Nephron (organoid): ENCODE data around the gene KAZALD1.

Source experiments
- H3K27ac Mint-ChIP-seq, 3 experiments: 2 replicates each; pipeline ENCODE4 v1.8.0; 2020; ENCODE audit warnings: mixed read lengths in 3 of 3, mild to moderate bottlenecking in 2 of 3, moderate library complexity in 1 of 3
- H3K27me3 Mint-ChIP-seq: 2 replicates; pipeline ENCODE4 v1.8.0; 2021; ENCODE audit warnings: low read depth, mild to moderate bottlenecking, moderate library complexity, mixed read lengths
- H3K36me3 Mint-ChIP-seq: 2 replicates; pipeline ENCODE4 v1.8.0; 2020; ENCODE audit warnings: low read depth, mixed read lengths
- H3K4me1 Mint-ChIP-seq: 2 replicates; pipeline ENCODE4 v1.8.0; 2020; ENCODE audit warnings: mixed read lengths
- H3K4me3 Mint-ChIP-seq, 3 experiments: 2 replicates each; pipeline ENCODE4 v1.8.0; 2020; ENCODE audit warnings: mild to moderate bottlenecking in 3 of 3, mixed read lengths in 3 of 3, moderate library complexity in 2 of 3
- H3K9me3 Mint-ChIP-seq: 2 replicates; pipeline ENCODE4 v1.8.0; 2020; ENCODE audit warnings: mixed read lengths
- CTCF ChIP-seq, 3 experiments: fragments of 200-600 bp; sonication (generic); IDR thresholded peaks; one replicate each; pipeline ENCODE4 v1.5.0; 2021; ENCODE audit warnings: antibody characterized with exemption in 3 of 3; ENCODE audit not compliant: unreplicated experiment in 3 of 3

KAZALD1 gene

GRCh38 chr10:101038484-101038883 lies 23.3 kb upstream of the KAZALD1 start:
- H3K4me1 Mint-ChIP-seq: peaks cover 25% of the 10 kb centered on the region
- no peak for TF ChIP-seq CTCF (IDR thresholded peaks at IDR 0.05; ENCODE audit: unreplicated experiment in 3 of 3)
- H3K27me3 Mint-ChIP-seq: peaks cover 22% of the 10 kb centered on the region
- H3K9me3 Mint-ChIP-seq: no peaks in the 10 kb centered on the region
- H3K27ac Mint-ChIP-seq: no peak overlapping the region
- no peak overlapping the region for H3K4me3 Mint-ChIP-seq
- H3K36me3 Mint-ChIP-seq: peaks cover 6% of the 10 kb centered on the region

- Mint-ChIP-seq H3K4me1 (peaks cover 29% of the 10 kb centered on the region), H3K36me3 (peaks cover 6% of the 10 kb centered on the region), H3K27ac (no peak overlapping the region), H3K9me3 (no peaks in the 10 kb centered on the region), H3K27me3 (peaks cover 18% of the 10 kb centered on the region), H3K4me3 (no peak overlapping the region)
- no peak for TF ChIP-seq CTCF (IDR thresholded peaks at IDR 0.05; ENCODE audit: unreplicated experiment in 3 of 3)
Observed at GRCh38 chr10:101040061-101040460, 21.7 kb upstream of the KAZALD1 start.

- Mint-ChIP-seq H3K36me3 (peaks cover 6% of the 10 kb centered on the region), H3K9me3 (no peaks in the 10 kb centered on the region), H3K4me1 (peaks cover 29% of the 10 kb centered on the region), H3K27ac (peak overlapping the region; percentile 32 to 97 (median 41)), H3K27me3 (peaks cover 22% of the 10 kb centered on the region), H3K4me3 (peak overlapping the region in 1 of 3 experiments; percentile 56)
- TF ChIP-seq CTCF (IDR thresholded peaks at IDR 0.05; ENCODE audit: unreplicated experiment in 3 of 3): no peak
Observed at GRCh38 chr10:101040851-101041250, 20.9 kb upstream of the KAZALD1 start.

GRCh38 chr10:101041252-101041761 lies 20.5 kb upstream of the KAZALD1 start:
- H3K9me3 Mint-ChIP-seq: no peaks in the 10 kb centered on the region
- H3K4me3 Mint-ChIP-seq: peak overlapping the region; percentile 38 to 87 (median 56)
- H3K36me3 Mint-ChIP-seq: peaks cover 6% of the 10 kb centered on the region
- H3K4me1 Mint-ChIP-seq: peaks cover 33% of the 10 kb centered on the region
- TF ChIP-seq CTCF (IDR thresholded peaks at IDR 0.05; ENCODE audit: unreplicated experiment in 3 of 3): peak; percentile 84 to 88 (median 86)
- H3K27ac Mint-ChIP-seq: peak overlapping the region; percentile 41 to 99 (median 97)
- H3K27me3 Mint-ChIP-seq: peaks cover 23% of the 10 kb centered on the region

GRCh38 chr10:101042118-101042517 lies 19.7 kb upstream of the KAZALD1 start:
- Mint-ChIP-seq H3K27me3 (peaks cover 28% of the 10 kb centered on the region), H3K9me3 (no peaks in the 10 kb centered on the region), H3K4me1 (peaks cover 41% of the 10 kb centered on the region), H3K36me3 (peaks cover 6% of the 10 kb centered on the region), H3K4me3 (peak overlapping the region; percentile 87 to 92 (median 91)), H3K27ac (peak overlapping the region; percentile 97 to 100 (median 99))
- no peak for TF ChIP-seq CTCF (IDR thresholded peaks at IDR 0.05; ENCODE audit: unreplicated experiment in 3 of 3)

GRCh38 chr10:101042667-101043362 lies 19.0 kb upstream of the KAZALD1 start:
- Mint-ChIP-seq H3K4me1 (peaks cover 43% of the 10 kb centered on the region), H3K36me3 (peaks cover 4% of the 10 kb centered on the region), H3K4me3 (peak overlapping the region; percentile 87 to 92 (median 91)), H3K27me3 (peaks cover 35% of the 10 kb centered on the region), H3K9me3 (no peaks in the 10 kb centered on the region), H3K27ac (peak overlapping the region; percentile 97 to 100 (median 99))
- no peak for TF ChIP-seq CTCF (IDR thresholded peaks at IDR 0.05; ENCODE audit: unreplicated experiment in 3 of 3)
